Muscle layer of colon (tissue), 2 donors: ENCODE results near the gene NAA38.
"Not testable (repeated sequence)": the region's sequence is repeated elsewhere in the genome, so short reads cannot be mapped to it uniquely, and the experiment has no call there.

ENCODE experiments used
- H3K27ac ChIP-seq: one replicate; pipeline ENCODE4 v1.7.0; 2013; ENCODE audit warnings: low read depth, mild to moderate bottlenecking, low read length, moderate library complexity
- H3K27me3 ChIP-seq, 2 donors: one replicate each; pipeline ENCODE4 v1.7.0; 2013; ENCODE audit warnings: low read length in 2 of 2, mild to moderate bottlenecking in 2 of 2; ENCODE audit not compliant: insufficient read depth in 2 of 2, control insufficient read depth in 1 of 2
- H3K36me3 ChIP-seq: one replicate; pipeline ENCODE4 v1.7.0; 2013; ENCODE audit warnings: mild to moderate bottlenecking, low read length; ENCODE audit not compliant: insufficient read depth
- H3K4me1 ChIP-seq: one replicate; pipeline ENCODE4 v1.7.0; 2013; ENCODE audit warnings: mild to moderate bottlenecking, low read length; ENCODE audit not compliant: insufficient read depth
- H3K4me3 ChIP-seq, 2 donors: one replicate each; pipeline ENCODE4 v1.7.0; 2013; ENCODE audit warnings: low read length in 2 of 2, low read depth in 1 of 2, mild to moderate bottlenecking in 1 of 2, moderate library complexity in 1 of 2
- H3K9ac ChIP-seq: one replicate; pipeline ENCODE4 v1.7.0; 2013; ENCODE audit warnings: low read length
- H3K9me3 ChIP-seq: one replicate; pipeline ENCODE4 v1.7.0; 2013; ENCODE audit warnings: mild to moderate bottlenecking, low read length
- donor health status: abdominal sarcoma.
- donor health status: Adenocarcinoma of cecum.

NAA38 gene

DNA sequence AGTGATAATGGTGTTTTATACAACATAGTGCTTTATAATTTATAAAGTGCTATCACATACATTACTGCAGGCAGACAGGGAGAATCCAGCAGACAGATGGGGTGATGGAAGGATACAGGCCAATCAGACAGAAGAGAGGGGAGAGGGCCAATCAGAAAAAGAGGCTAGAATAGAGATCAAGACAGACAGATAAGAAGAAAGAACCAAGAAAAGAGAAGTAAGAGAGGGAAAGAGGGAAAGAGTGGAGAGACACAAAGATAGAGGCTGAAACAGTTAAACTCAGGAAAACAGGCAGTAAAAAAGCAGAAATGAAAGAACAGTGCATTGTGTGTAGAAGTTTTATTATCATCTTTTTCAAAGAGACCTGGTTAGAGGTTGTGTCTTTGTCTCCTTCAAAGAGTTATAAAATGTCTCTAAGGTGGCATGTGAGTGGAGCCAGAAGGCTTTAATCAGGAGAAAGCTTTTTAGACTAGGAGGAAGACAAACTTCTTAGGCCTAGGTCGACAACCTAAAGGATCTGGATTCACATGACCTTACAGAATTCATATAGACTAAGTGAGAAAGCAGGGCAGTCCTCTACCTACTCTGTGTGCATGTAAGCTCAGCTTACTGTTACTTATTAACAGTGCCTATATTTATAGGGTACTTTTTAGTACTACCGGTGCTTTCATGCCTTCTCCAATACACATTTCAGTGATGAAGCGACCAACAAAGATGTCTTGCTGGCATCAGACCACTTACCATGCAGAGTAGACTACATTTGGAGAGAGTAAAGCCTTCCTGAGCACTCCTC, 22.9 kb upstream of the NAA38 start:
- H3K4me1 ChIP-seq = peaks cover 12% of the 10 kb centered on the region
- no peaks in the 10 kb centered on the region for H3K9me3 ChIP-seq
- H3K27me3 ChIP-seq = no peaks in the 10 kb centered on the region
- no peaks in the 10 kb centered on the region for H3K36me3 ChIP-seq
- H3K4me3 ChIP-seq = no peak overlapping the region
- no peak overlapping the region for H3K27ac ChIP-seq
- H3K9ac ChIP-seq = no peak overlapping the region

GRCh38 chr17:7878234-7878633, 20.9 kb upstream of the NAA38 start:
- H3K27ac ChIP-seq = no peak overlapping the region
- no peaks in the 10 kb centered on the region for H3K9me3 ChIP-seq
- no peaks in the 10 kb centered on the region for H3K27me3 ChIP-seq
- H3K9ac ChIP-seq = no peak overlapping the region
- no peak overlapping the region for H3K4me3 ChIP-seq
- peaks cover 9% of the 10 kb centered on the region for H3K4me1 ChIP-seq
- H3K36me3 ChIP-seq = peaks cover 1% of the 10 kb centered on the region

DNA sequence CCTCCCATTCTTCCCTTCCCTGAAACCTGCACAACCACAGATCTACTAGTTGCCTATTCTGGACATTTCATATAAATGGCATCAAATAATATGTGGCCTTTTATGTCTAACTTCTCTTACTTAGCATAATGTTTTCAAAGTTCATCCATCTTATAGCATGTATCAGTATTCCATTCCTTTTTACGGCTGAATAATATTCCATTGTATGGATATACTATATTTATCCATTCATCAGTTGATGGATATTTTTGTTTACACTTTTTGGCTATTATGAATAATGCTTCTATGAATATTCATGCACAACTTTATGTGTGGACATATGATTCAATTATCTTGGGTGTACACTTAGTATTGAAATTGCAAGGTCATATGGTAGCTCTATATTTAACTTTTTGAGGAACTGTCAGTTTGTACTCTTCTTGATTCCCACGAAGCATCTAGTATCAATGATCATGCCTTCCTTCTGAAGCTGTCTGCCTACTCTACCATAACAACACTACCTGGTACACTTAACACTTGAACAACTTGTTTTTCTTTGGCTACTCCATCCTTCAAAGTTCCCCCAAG, 18.5 kb upstream of the NAA38 start:
- H3K27ac ChIP-seq = no peak overlapping the region
- H3K4me1 ChIP-seq = no peaks in the 10 kb centered on the region
- H3K9me3 ChIP-seq = no peaks in the 10 kb centered on the region
- H3K9ac ChIP-seq = no peak overlapping the region
- H3K36me3 ChIP-seq = peaks cover 5% of the 10 kb centered on the region
- H3K4me3 ChIP-seq = no peak overlapping the region
- no peaks in the 10 kb centered on the region for H3K27me3 ChIP-seq

DNA sequence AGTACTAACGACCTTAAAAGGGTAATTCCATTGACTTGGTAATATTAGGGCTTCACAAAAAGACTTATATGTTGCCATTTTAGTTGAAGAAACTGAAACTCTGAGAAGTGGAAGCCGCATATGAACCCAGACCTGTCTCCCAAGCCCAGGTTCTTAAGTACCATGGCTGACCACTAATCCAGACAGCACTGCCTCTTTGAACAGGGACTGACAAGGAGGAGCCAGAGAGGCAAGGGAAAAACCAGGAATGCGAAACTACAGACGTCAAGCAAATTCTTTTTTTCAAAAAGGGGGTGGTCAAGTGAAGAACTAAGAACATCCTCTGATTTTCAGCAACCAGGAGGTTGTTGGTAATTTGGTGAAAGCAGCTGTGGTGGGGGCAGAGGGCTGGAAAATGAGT, 15.7 kb upstream of the NAA38 start:
- peaks cover 5% of the 10 kb centered on the region for H3K36me3 ChIP-seq
- H3K4me1 ChIP-seq = no peaks in the 10 kb centered on the region
- H3K4me3 ChIP-seq = no peak overlapping the region
- no peaks in the 10 kb centered on the region for H3K9me3 ChIP-seq
- H3K9ac ChIP-seq = no peak overlapping the region
- no peaks in the 10 kb centered on the region for H3K27me3 ChIP-seq
- no peak overlapping the region for H3K27ac ChIP-seq

DNA sequence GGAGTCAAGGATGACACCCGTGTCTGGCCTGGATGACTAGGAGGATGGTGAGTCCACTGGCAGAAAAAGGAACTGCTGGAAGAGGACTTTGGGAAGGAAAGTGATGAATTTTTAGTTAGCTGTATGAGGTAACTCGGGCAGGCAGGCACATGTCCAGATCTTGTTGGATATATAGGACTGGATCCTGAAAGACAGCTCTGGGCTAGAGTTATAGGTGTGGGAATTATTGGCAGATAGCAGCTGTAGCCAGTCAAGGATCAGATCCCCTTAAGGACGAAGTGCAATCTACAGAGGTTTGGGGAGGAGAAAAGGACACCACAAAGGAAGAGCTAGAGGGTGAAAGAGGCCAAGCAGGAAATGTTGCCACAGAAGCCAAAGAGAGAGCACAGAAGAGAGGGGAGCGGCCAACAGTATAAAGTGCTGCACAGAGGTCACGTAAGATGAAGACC, 10.5 kb upstream of the NAA38 start:
- Histone ChIP-seq H3K27ac (no peak overlapping the region), H3K9ac (no peak overlapping the region), H3K4me1 (no peaks in the 10 kb centered on the region), H3K9me3 (no peaks in the 10 kb centered on the region), H3K4me3 (no peak overlapping the region), H3K36me3 (peaks cover under 1% of the 10 kb centered on the region), H3K27me3 (no peaks in the 10 kb centered on the region)

- Histone ChIP-seq H3K4me3 (no peak overlapping the region), H3K9ac (no peak overlapping the region), H3K4me1 (no peaks in the 10 kb centered on the region), H3K9me3 (no peaks in the 10 kb centered on the region), H3K36me3 (no peaks in the 10 kb centered on the region), H3K27ac (no peak overlapping the region), H3K27me3 (no peaks in the 10 kb centered on the region)
These were observed 7.8 kb upstream of the NAA38 start for GRCh38 chr17:7864995-7865650.

- H3K27me3 ChIP-seq, H3K4me3 ChIP-seq: not testable (repeated sequence)
These were observed 7.0 kb upstream of the NAA38 start for GRCh38 chr17:7864384-7864783.

GRCh38 chr17:7862692-7863437, 5.5 kb upstream of the NAA38 start:
- Histone ChIP-seq H3K9me3 (no peaks in the 10 kb centered on the region), H3K4me3 (no peak overlapping the region), H3K27ac (no peak overlapping the region), H3K27me3 (no peaks in the 10 kb centered on the region), H3K36me3 (no peaks in the 10 kb centered on the region), H3K4me1 (peaks cover 12% of the 10 kb centered on the region), H3K9ac (no peak overlapping the region)

More at GRCh38 chr17:7864384-7864783, 7.0 kb upstream of the NAA38 start:
- not testable (repeated sequence) for H3K9ac ChIP-seq, H3K36me3 ChIP-seq, H3K9me3 ChIP-seq, H3K4me1 ChIP-seq, H3K27ac ChIP-seq

DNA sequence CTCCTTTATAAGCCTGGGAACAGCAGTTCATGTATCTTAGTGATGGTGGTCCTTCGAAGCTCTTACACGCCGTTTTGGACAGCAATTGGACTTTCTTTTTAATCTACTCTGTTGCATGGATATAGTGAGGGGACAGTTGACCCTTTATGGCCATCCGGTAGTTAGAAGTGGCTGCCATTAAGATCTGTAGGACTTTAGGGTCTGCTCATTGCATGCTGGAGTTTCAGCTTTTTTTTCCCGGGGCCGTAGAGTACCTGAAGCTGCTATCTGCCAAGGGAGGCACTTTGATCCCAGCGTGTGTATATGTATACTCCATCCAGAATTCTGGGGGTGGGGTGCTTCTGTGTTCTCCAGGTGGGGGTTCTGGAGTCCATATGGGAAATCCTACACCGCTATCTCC, 1.7 kb upstream of the NAA38 start:
- Histone ChIP-seq H3K9ac (peak overlapping the region; percentile 47), H3K36me3 (no peaks in the 10 kb centered on the region), H3K27me3 (no peaks in the 10 kb centered on the region), H3K27ac (no peak overlapping the region), H3K4me1 (peaks cover 29% of the 10 kb centered on the region), H3K4me3 (peak overlapping the region in 1 of 2 donors; percentile 80), H3K9me3 (no peaks in the 10 kb centered on the region)

- Histone ChIP-seq H3K4me3 (peak overlapping the region; percentile 56 to 80), H3K27ac (peak overlapping the region; percentile 79), H3K4me1 (peaks cover 29% of the 10 kb centered on the region), H3K9me3 (no peaks in the 10 kb centered on the region), H3K9ac (peak overlapping the region; percentile 47), H3K27me3 (no peaks in the 10 kb centered on the region), H3K36me3 (no peaks in the 10 kb centered on the region)
These were observed 1.1 kb upstream of the NAA38 start for GRCh38 chr17:7858522-7858810.

GRCh38 chr17:7857713-7858521, 558 bp upstream of the NAA38 start, which contains the start of gene CYB5D1:
TSS of gene CYB5D1 (plus strand) at chr17:7858003. CDS start at chr17:7858135, 132 bp downstream.
- H3K4me3 ChIP-seq = peak within 1 kb of the TSS; percentile 56 to 80
- H3K4me1 ChIP-seq = peaks cover 29% of the 10 kb centered on the region
- H3K36me3 ChIP-seq = peaks cover 3% of the 10 kb centered on the region
- H3K9me3 ChIP-seq = no peaks in the 10 kb centered on the region
- H3K27me3 ChIP-seq = no peaks in the 10 kb centered on the region
- H3K9ac ChIP-seq = peak within 1 kb of the TSS; percentile 75
- peak within 1 kb of the TSS; percentile 89 for H3K27ac ChIP-seq
